ENCODE measurements around the gene ZNF185. TPM values are rescaled to one million over a fixed set of nuclear protein-coding genes. Genes with fewer than 3 reads are reported as not detected.

Gene ZNF185
- total and polyA plus RNA-seq, 2 of the 8 experiments (the other 6 are each of a cell fraction or from before 2014, with no cell fraction given) = 15.6 to 20.1 TPM

GRCh38 chrX:152892999-152893891 lies 4.6 kb upstream of the ZNF185 start:
- no peak overlapping the region for H2BK15ac ChIP-seq (ENCODE audit: low read length)
- H2AK5ac ChIP-seq (ENCODE audit: low read depth, low read length) = no peak overlapping the region
- H2BK5ac ChIP-seq (ENCODE audit: low read depth, low read length) = peak overlapping the region; percentile 40; the same call in 1 of the 2 replicates
- peaks cover 0 to 2% (median 0%) of the 10 kb centered on the region in 4 experiments; a peak in 2 of 7 replicates for H3K27me3 ChIP-seq (replicated peaks in 1 of 4; ENCODE audit: control insufficient read depth in 3 of 4, extremely low read depth in 1 of 4, insufficient read depth in 3 of 4, low read length in 3 of 4)
- H3K79me1 ChIP-seq (ENCODE audit: low read depth, low read length) = no peaks in the 10 kb centered on the region
- DNase-seq (ENCODE audit: low read depth in 1 of 2, low spot score in 2 of 2) (no peak), FAIRE-seq (no peak)
- H3K56ac ChIP-seq (replicated peaks; ENCODE audit: insufficient read length, low read depth, low read length) = no peak overlapping the region
- ChIA-PET POLR2A (ENCODE audit: partially characterized antibody) (interaction anchor here (1.1 to 1.3 kb wide), 3 partner anchors 11 to 20 kb away, joined by 3 to 5 read pairs (median 3); no protein-coding TSS in a partner anchor), CTCF (ENCODE audit: partially characterized antibody) (interaction anchor here (1.0 to 2.2 kb wide), 5 partner anchors 9 to 72 kb away, joined by 3 to 7 read pairs (median 4); no protein-coding TSS in a partner anchor)
- no peaks in the 10 kb centered on the region for H3K36me3 ChIP-seq (ENCODE audit: control insufficient read depth in 2 of 4, insufficient read depth in 4 of 4, low read length in 3 of 4)
- H4K20me1 ChIP-seq (replicated peaks in 1 of 2; ENCODE audit: control insufficient read depth in 1 of 2, insufficient read depth in 2 of 2, low read length in 2 of 2) = no peaks in the 10 kb centered on the region
- H2BK20ac ChIP-seq (ENCODE audit: low read length) = no peak overlapping the region
- no peaks in the 10 kb centered on the region for H3K79me2 ChIP-seq (ENCODE audit: control insufficient read depth in 1 of 2, insufficient read depth in 2 of 2, low read length in 2 of 2)
- peak overlapping the region; percentile 71 for H3K18ac ChIP-seq (ENCODE audit: extremely low read depth, low read length)
- H3K4me3 ChIP-seq (ENCODE audit: extremely low read depth in 1 of 4, insufficient read depth in 2 of 4, low read depth in 3 of 4, low read length in 4 of 4) = no peak overlapping the region
- WGBS, 2 experiments (ENCODE audit: extremely low coverage in 1 of 2, insufficient coverage in 1 of 2, insufficient read length in 1 of 2, insufficient replicate concordance in 2 of 2, low coverage in 1 of 2, low lambda C conversion rate in 2 of 2, missing lambda C conversion rate in 1 of 2) = 51% methylated on average over 12 of the region's 22 CpGs; no CpG with 5 or more reads in 1 of the 2 experiments
- peak overlapping the region; percentile 16; the same call in 1 of the 2 replicates for H4K8ac ChIP-seq (ENCODE audit: extremely low read depth, insufficient read depth, low read length)
- H3K4me1 ChIP-seq (replicated peaks in 1 of 4; ENCODE audit: control insufficient read depth in 3 of 4, insufficient read depth in 4 of 4, low read length in 3 of 4) = peaks cover 6 to 41% (median 21%) of the 10 kb centered on the region in 4 experiments
- no peak overlapping the region for H2AFZ ChIP-seq (ENCODE audit: low read length)
- H3K23me2 ChIP-seq (ENCODE audit: low read depth, low read length) = peaks cover 2% of the 10 kb centered on the region; the same call in 1 of the 2 replicates
- H4K91ac ChIP-seq (replicated peaks; ENCODE audit: insufficient read length, low read length) = peak overlapping the region; percentile 71
- no peak overlapping the region for H3K27ac ChIP-seq (ENCODE audit: low read depth, low read length)
- no peak overlapping the region for H3K9ac ChIP-seq (replicated peaks in 1 of 4; ENCODE audit: extremely low read depth in 1 of 4, low read depth in 3 of 4, low read length in 3 of 4)
- peak overlapping the region; percentile 90; the same call in 1 of the 2 replicates for H2BK12ac ChIP-seq (ENCODE audit: low read depth, low read length)
- no peak for TF ChIP-seq JUN (IDR thresholded peaks at IDR 0.05; ENCODE audit: low read depth, low read length)
- TF ChIP-seq PHF8 (conservative IDR thresholded peaks at IDR 0.05; ENCODE audit: low read depth, low read length) = no peak
- no peak for TF ChIP-seq RFX5 (IDR thresholded peaks at IDR 0.05; ENCODE audit: borderline replicate concordance, low read depth, low read length)
- TF ChIP-seq CREB1 (IDR thresholded peaks at IDR 0.05) = no peak
- TF ChIP-seq ATF3 (IDR thresholded peaks at IDR 0.05; ENCODE audit: insufficient read depth, low read depth, low read length) = no peak
- TF ChIP-seq TAF1 (IDR thresholded peaks at IDR 0.05; ENCODE audit: low read depth, low read length) = no peak
- TF ChIP-seq EGR1 (IDR thresholded peaks at IDR 0.05; ENCODE audit: borderline replicate concordance, low read depth, low read length) = no peak
- TF ChIP-seq SRF (IDR thresholded peaks at IDR 0.05; ENCODE audit: low read depth, low read length) = no peak
- no peak for TF ChIP-seq POLR2A (IDR thresholded peaks at IDR 0.05; ENCODE audit: control extremely low read depth in 1 of 2, low read depth in 2 of 2, low read length in 2 of 2)
- no peak for TF ChIP-seq HDAC2 (IDR thresholded peaks at IDR 0.05; ENCODE audit: borderline replicate concordance in 1 of 2, low read depth in 2 of 2, low read length in 2 of 2)
- H3K14ac ChIP-seq (ENCODE audit: insufficient read length) = no peak overlapping the region
- peak overlapping the region; percentile 29 for H2BK120ac ChIP-seq (replicated peaks; ENCODE audit: low read depth, low read length)
- H3K23ac ChIP-seq (ENCODE audit: insufficient read length) = no peak overlapping the region
- no peak overlapping the region for H3K4ac ChIP-seq (replicated peaks; ENCODE audit: insufficient read length, low read depth, low read length)
- peak overlapping the region; percentile 21 to 27; a peak in 1 of 4 replicates for H3K4me2 ChIP-seq (ENCODE audit: insufficient read depth in 1 of 2, low read depth in 2 of 2, low read length in 2 of 2)
- H4K5ac ChIP-seq (ENCODE audit: insufficient read length, low read depth, low read length) = no peak overlapping the region
- H3K9me3 ChIP-seq (ENCODE audit: insufficient read depth in 2 of 2, low read depth in 1 of 2, low read length in 1 of 2) = no peaks in the 10 kb centered on the region

Data from H1 (cell line).